Endothelial cell of umbilical vein (primary cell): ENCODE results near the gene PSMB2. TPM values are rescaled to one million over a fixed set of nuclear protein-coding genes. Genes with fewer than 3 reads are reported as not detected.

Source experiments
- BruUV-seq: library from RNA; stranded (reverse); fragments of 400-500 nt; replicated peaks from 2 replicates; lab custom pipeline; 2021; lab: Mats Ljungman, UMichigan
- CTCF ChIA-PET: fragments of 300-600, 350-600 bp; sonication (Branson Sonifier 250); formaldehyde crosslinking; loops from one replicate; lab custom pipeline; 2021; ENCODE audit warnings: antibody characterized with exemption, inconsistent platforms; lab: Charles Lee
- POLR2A ChIA-PET: fragments of 300-600, 350-600 bp; sonication (Branson Sonifier 250); formaldehyde crosslinking; loops from one replicate; lab custom pipeline; 2021; ENCODE audit warnings: antibody characterized with exemption, inconsistent platforms; lab: Charles Lee
- DNase-seq: peaks from one replicate; pipeline ENCODE4 v3.0.0-alpha.2; 2011; ENCODE audit warnings: low read depth, low spot score
- FAIRE-seq: peaks from 2 replicates; lab custom pipeline; 2011; peaks lifted over from hg19 to GRCh38; lab: Jason Lieb, UNC
- H2AFZ ChIP-seq: 2 replicates; pipeline ENCODE4 v1.6.0; 2012; ENCODE audit warnings: low read depth, low read length, control low read depth, inconsistent platforms
- H3K27ac ChIP-seq: 2 replicates; pipeline ENCODE4 v1.5.1; 2011; ENCODE audit warnings: low read depth, mild to moderate bottlenecking, control low read depth, low read length, moderate library complexity; ENCODE audit not compliant: insufficient read depth
- H3K27me3 ChIP-seq, 2 experiments: 2 replicates each; pipeline versions ENCODE4 v1.6.0 to v1.6.1; 2011; ENCODE audit warnings: low read length in 2 of 2, mixed read lengths in 1 of 2; ENCODE audit not compliant: control insufficient read depth in 2 of 2, insufficient read depth in 2 of 2
- H3K36me3 ChIP-seq, 2 experiments: 2 replicates in 1 of 2; 3 replicates in 1 of 2; pipeline ENCODE4 v1.5.1; 2011; ENCODE audit warnings: low read length in 2 of 2, mild to moderate bottlenecking in 1 of 2, moderate library complexity in 1 of 2; ENCODE audit not compliant: control insufficient read depth in 2 of 2, insufficient read depth in 2 of 2; ENCODE audit errors: extremely low read depth in 1 of 2
- H3K4me1 ChIP-seq: 3 replicates; pipeline ENCODE4 v1.5.1; 2011; ENCODE audit warnings: mild to moderate bottlenecking, low read length; ENCODE audit not compliant: control insufficient read depth, insufficient read depth; ENCODE audit errors: extremely low read depth
- H3K4me2 ChIP-seq: 2 replicates; pipeline ENCODE4 v1.6.1; 2011; ENCODE audit warnings: low read length, control low read depth, mixed read lengths; ENCODE audit not compliant: insufficient read depth
- H3K4me3 ChIP-seq, 3 experiments: fragments of 200-600 bp in 1 of 3; sonication (generic), shearing (Covaris generic) in 1 of 3; replicated peaks in 1 of 3; 2 replicates each; pipeline ENCODE4 v1.5.1; 2011 to 2016; ENCODE audit warnings: control low read depth in 3 of 3, low read length in 3 of 3, mild to moderate bottlenecking in 2 of 3, inconsistent platforms in 1 of 3, low read depth in 1 of 3, moderate library complexity in 1 of 3; ENCODE audit not compliant: insufficient read depth in 1 of 3
- H3K79me2 ChIP-seq: 2 replicates; pipeline ENCODE4 v1.6.0; 2012; ENCODE audit warnings: low read length, inconsistent platforms; ENCODE audit not compliant: control insufficient read depth, insufficient read depth
- H3K9ac ChIP-seq: replicated peaks from 2 replicates; pipeline ENCODE3; 2011; ENCODE audit warnings: low read length, control low read depth; ENCODE audit not compliant: insufficient read depth; ENCODE audit errors: extremely low read depth
- H3K9me1 ChIP-seq: replicated peaks from 3 replicates; pipeline ENCODE4 v1.6.0; 2011; ENCODE audit warnings: mild to moderate bottlenecking, low read length; ENCODE audit not compliant: control insufficient read depth, insufficient read depth; ENCODE audit errors: extremely low read depth
- H3K9me3 ChIP-seq: replicated peaks from 2 replicates; pipeline ENCODE4 v1.5.1; 2012; ENCODE audit warnings: low read length, inconsistent platforms; ENCODE audit not compliant: control insufficient read depth, insufficient read depth
- H4K20me1 ChIP-seq: replicated peaks from 2 replicates; pipeline ENCODE3; 2011; ENCODE audit warnings: mild to moderate bottlenecking, low read length; ENCODE audit not compliant: control insufficient read depth, insufficient read depth; ENCODE audit errors: extremely low read depth
- EZH2 ChIP-seq: IDR thresholded peaks from 2 replicates; pipeline ENCODE4 v1.6.1; 2012; ENCODE audit warnings: borderline replicate concordance, low read depth, mild to moderate bottlenecking, moderate library complexity, low read length, inconsistent platforms; ENCODE audit not compliant: severe bottlenecking
- FOS ChIP-seq: IDR thresholded peaks from 2 replicates; pipeline ENCODE4 v1.6.1; 2011; ENCODE audit warnings: mild to moderate bottlenecking, low read length, moderate library complexity, borderline replicate concordance; ENCODE audit not compliant: insufficient read depth
- GATA2 ChIP-seq: IDR thresholded peaks from 2 replicates; pipeline ENCODE4 v1.7.0; 2011; ENCODE audit warnings: low read depth, mild to moderate bottlenecking, moderate library complexity, mixed read lengths, low read length; ENCODE audit not compliant: insufficient read length, insufficient read depth
- MYC ChIP-seq: IDR thresholded peaks from one replicate; pipeline ENCODE4 v1.6.1; 2011; ENCODE audit warnings: mild to moderate bottlenecking, low read depth, low read length
- POLR2A ChIP-seq: IDR thresholded peaks from 2 replicates; pipeline ENCODE4 v1.6.1; 2012; ENCODE audit warnings: low read depth, mild to moderate bottlenecking, control low read depth, low read length
- POLR2AphosphoS5 ChIP-seq: IDR thresholded peaks from 2 replicates; pipeline ENCODE4 v1.6.1; 2012; ENCODE audit warnings: low read depth, mild to moderate bottlenecking, control low read depth, low read length, moderate library complexity; ENCODE audit not compliant: insufficient read depth
- dilution Hi-C: fragments of 300-500 bp; cut with MboI; formaldehyde crosslinking; loops from one replicate; pipeline ENCODE4 v1.15.0; 2019; ENCODE audit warnings: low sequenced_read_pairs; ENCODE audit not compliant: extremely low pct_ligation_motif_present
- intact Hi-C: fragments of 100-400 bp; cut with micrococcal nuclease; formaldehyde crosslinking; loops from one replicate; pipeline ENCODE4 v1.10.0; 2022
- polyA plus RNA-seq, 4 experiments: library from polyadenylated mRNA; depleted of rRNA in 3 of 4; stranded (reverse) in 3 of 4; unstranded in 1 of 4; fragments of >200 nt; gene quantifications; 2 replicates each; pipeline versions ENCODE4 v1.2.1 to v1.2.3, GENCODE V29; 2011 to 2012; ENCODE audit warnings: missing spikeins in 1 of 4
- total RNA-seq: library from RNA; stranded (reverse); gene quantifications from 2 replicates; pipeline ENCODE4 v1.2.3, GENCODE V29; 2021
- TF ChIP-seq, protein P1 (sequence below): IDR thresholded peaks from 2 replicates; pipeline ENCODE4 v1.6.1; 2011; ENCODE audit not compliant: insufficient read depth, insufficient read length
- TF ChIP-seq, protein P2 (sequence below), 2 donors: IDR thresholded peaks; 1 replicate in 1 of 2; 2 replicates in 1 of 2; pipeline ENCODE4 v1.5.1; 2011; ENCODE audit warnings: low read length in 2 of 2, mild to moderate bottlenecking in 2 of 2, moderate library complexity in 2 of 2, control low read depth in 1 of 2, inconsistent platforms in 1 of 2, low read depth in 1 of 2; ENCODE audit not compliant: insufficient read depth in 1 of 2; ENCODE audit errors: extremely low read depth in 1 of 2

PSMB2 gene
- total and polyA plus RNA-seq, 2 donors (not counting 3 experiments of a cell fraction or from before 2014, with no cell fraction given), result 93.6 to 118 TPM

DNA sequence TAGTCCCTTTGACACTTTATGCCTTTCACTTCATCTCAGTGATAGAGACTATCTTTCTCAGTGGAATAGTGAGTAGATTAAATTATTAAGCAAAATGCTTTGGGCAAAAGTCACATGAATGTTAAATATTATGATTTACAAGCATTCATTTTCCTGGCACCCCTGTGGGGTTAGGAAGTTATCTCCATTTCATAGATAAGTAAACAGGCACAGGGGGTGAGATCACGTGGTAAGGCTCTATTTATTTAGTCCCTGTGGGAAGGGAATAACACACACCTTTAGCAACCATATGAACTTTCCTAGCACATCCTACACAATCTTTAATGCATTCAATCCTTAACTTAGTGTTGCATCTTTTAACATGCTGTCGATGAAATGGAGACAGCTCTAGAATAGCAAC, 12.3 kb downstream of the PSMB2 start:
- Histone ChIP-seq H3K27ac (no peak overlapping the region), H3K9ac (no peak overlapping the region), H3K4me2 (no peak overlapping the region), H3K27me3 (no peaks in the 10 kb centered on the region), H3K79me2 (peaks cover 45% of the 10 kb centered on the region), H2AFZ (no peak overlapping the region), H3K36me3 (peaks cover 10 to 25% of the 10 kb centered on the region in 2 experiments), H4K20me1 (no peaks in the 10 kb centered on the region), H3K4me3 (no peak overlapping the region), H3K4me1 (no peaks in the 10 kb centered on the region), H3K9me3 (no peaks in the 10 kb centered on the region), H3K9me1 (no peaks in the 10 kb centered on the region)
- FAIRE-seq (no peak), DNase-seq (no peak)
- intact Hi-C loops (loop anchor here (2.0 kb wide), 1 partner anchor 70 kb away; no protein-coding TSS in a partner anchor), dilution Hi-C loops (loop anchor here (25.0 kb wide), 1 partner anchor 108 kb away; no protein-coding TSS in a partner anchor)
- CTCF ChIA-PET, result no interaction called here
- POLR2A ChIA-PET, result no interaction called here
- TF ChIP-seq FOS, result no peak
- no peak for TF ChIP-seq MYC
- TF ChIP-seq GATA2, result no peak
- no peak for TF ChIP-seq EZH2
- TF ChIP-seq, protein P1, sequence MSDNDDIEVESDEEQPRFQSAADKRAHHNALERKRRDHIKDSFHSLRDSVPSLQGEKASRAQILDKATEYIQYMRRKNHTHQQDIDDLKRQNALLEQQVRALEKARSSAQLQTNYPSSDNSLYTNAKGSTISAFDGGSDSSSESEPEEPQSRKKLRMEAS, result no peak
- TF ChIP-seq POLR2A, result no peak
- no TSS peak for BruUV-seq

DNA sequence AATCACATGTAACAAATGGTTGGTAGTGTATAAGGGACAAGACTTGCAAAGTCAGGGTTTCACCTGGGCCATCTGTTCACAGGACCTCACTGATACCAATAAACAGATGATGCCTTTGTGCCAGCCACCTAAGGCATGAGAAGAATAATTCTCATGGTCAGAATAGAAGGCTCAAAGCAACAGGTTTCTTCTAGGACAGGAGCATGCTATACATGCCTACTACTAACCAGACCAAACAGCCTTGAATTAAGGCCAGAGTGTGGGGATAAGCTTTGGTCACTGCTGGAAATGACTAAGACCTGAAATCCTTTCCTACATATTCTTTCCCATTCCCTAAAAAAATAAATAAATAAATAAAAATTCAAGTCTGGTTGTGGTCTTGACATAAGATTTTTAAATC, 17.5 kb downstream of the PSMB2 start:
- Histone ChIP-seq H3K4me2 (no peak overlapping the region), H3K4me3 (no peak overlapping the region), H3K79me2 (peaks cover 49% of the 10 kb centered on the region), H3K27me3 (no peaks in the 10 kb centered on the region), H3K9me3 (no peaks in the 10 kb centered on the region), H4K20me1 (peaks cover 3% of the 10 kb centered on the region), H3K9me1 (no peaks in the 10 kb centered on the region), H3K9ac (no peak overlapping the region), H2AFZ (no peak overlapping the region), H3K4me1 (no peaks in the 10 kb centered on the region), H3K36me3 (peaks cover 3 to 12% of the 10 kb centered on the region in 2 experiments), H3K27ac (no peak overlapping the region)
- ChIA-PET POLR2A (no interaction called here), CTCF (interaction anchor here (1.3 kb wide), 1 partner anchor 91 kb away, joined by 4 read pairs; no protein-coding TSS in a partner anchor)
- TF ChIP-seq FOS (no peak), POLR2AphosphoS5 (no peak), EZH2 (no peak), GATA2 (no peak)
- TF ChIP-seq, protein P2, sequence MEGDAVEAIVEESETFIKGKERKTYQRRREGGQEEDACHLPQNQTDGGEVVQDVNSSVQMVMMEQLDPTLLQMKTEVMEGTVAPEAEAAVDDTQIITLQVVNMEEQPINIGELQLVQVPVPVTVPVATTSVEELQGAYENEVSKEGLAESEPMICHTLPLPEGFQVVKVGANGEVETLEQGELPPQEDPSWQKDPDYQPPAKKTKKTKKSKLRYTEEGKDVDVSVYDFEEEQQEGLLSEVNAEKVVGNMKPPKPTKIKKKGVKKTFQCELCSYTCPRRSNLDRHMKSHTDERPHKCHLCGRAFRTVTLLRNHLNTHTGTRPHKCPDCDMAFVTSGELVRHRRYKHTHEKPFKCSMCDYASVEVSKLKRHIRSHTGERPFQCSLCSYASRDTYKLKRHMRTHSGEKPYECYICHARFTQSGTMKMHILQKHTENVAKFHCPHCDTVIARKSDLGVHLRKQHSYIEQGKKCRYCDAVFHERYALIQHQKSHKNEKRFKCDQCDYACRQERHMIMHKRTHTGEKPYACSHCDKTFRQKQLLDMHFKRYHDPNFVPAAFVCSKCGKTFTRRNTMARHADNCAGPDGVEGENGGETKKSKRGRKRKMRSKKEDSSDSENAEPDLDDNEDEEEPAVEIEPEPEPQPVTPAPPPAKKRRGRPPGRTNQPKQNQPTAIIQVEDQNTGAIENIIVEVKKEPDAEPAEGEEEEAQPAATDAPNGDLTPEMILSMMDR (IDR thresholded peaks at IDR 0.05; ENCODE audit: extremely low read depth in 1 of 2, insufficient read depth in 1 of 2, low read depth in 1 of 2, low read length in 2 of 2), result no peak
- dilution Hi-C loops (no loop called here), intact Hi-C loops (no loop called here)
- BruUV-seq, result no TSS peak
- DNase-seq (no peak), FAIRE-seq (no peak)
